Prostate gland (tissue), 2 donors: ENCODE measurements around the gene DTNB. TPM values are rescaled to one million over a fixed set of nuclear protein-coding genes. Genes with fewer than 3 reads are reported as not detected.

Experiments
- DNase-seq: peaks from one replicate; pipeline ENCODE4 v3.0.0-alpha.2; 2019; ENCODE audit warnings: low spot score
- H3K27ac ChIP-seq, 2 donors: fragments of 200-600 bp; sonication (generic); 2 replicates each; pipeline ENCODE4 v1.5.1; 2017 to 2019
- H3K27me3 ChIP-seq: fragments of 200-600 bp; sonication (generic); replicated peaks from 2 replicates; pipeline ENCODE4 v1.5.1; 2019; ENCODE audit not compliant: insufficient read depth
- H3K36me3 ChIP-seq, 2 donors: fragments of 200-600 bp; sonication (generic); 1 replicate in 1 of 2; 2 replicates in 1 of 2; pipeline versions ENCODE4 v1.5.1 to v1.8.1; 2017 to 2019
- H3K4me1 ChIP-seq: fragments of 200-600 bp; sonication (generic); replicated peaks from 2 replicates; pipeline ENCODE4 v1.5.1; 2019
- H3K4me3 ChIP-seq, 2 donors: fragments of 200-600 bp; sonication (generic); 2 replicates each; pipeline ENCODE4 v1.5.1; 2017 to 2019
- H3K9me3 ChIP-seq: fragments of 200-600 bp; sonication (generic); 2 replicates; pipeline ENCODE4 v1.5.1; 2017
- POLR2A ChIP-seq: fragments of 450-650 bp; IDR thresholded peaks from one replicate; pipeline ENCODE4 v1.6.1; 2016; ENCODE audit warnings: antibody characterized with exemption, mild to moderate bottlenecking
- POLR2AphosphoS5 ChIP-seq: sonication (generic); formaldehyde crosslinking; IDR thresholded peaks from one replicate; pipeline ENCODE4 v1.6.1; 2017; ENCODE audit warnings: antibody characterized with exemption
- WGBS: methylation state at CpG from one replicate; pipeline ENCODE4 v1.1.5; 2018; 5-methylcytosine and 5-hydroxymethylcytosine counted together
- intact Hi-C: fragments of 100-400 bp; cut with DNase I; formaldehyde crosslinking; loops from one replicate; pipeline ENCODE4 v1.14.2; 2022
- total RNA-seq, 2 donors: library from RNA; depleted of rRNA; stranded (reverse); fragments of >200 nt; gene quantifications; one replicate each; pipeline ENCODE4 v1.1.0, GENCODE V29; 2016
- TF ChIP-seq, protein P1 (sequence below), 4 experiments: fragments of 200-600 bp in 2 of 4; fragments of 450-650 bp in 2 of 4; sonication (generic) in 2 of 4; IDR thresholded peaks; 1 replicate in 3 of 4; 2 replicates in 1 of 4; pipeline ENCODE4 v1.5.1; 2016 to 2019; ENCODE audit warnings: antibody characterized with exemption in 4 of 4, mild to moderate bottlenecking in 2 of 4, moderate library complexity in 2 of 4

DTNB gene
- total RNA-seq, 2 donors from 2014 or later, result 47.0 to 61.9 TPM

DNA sequence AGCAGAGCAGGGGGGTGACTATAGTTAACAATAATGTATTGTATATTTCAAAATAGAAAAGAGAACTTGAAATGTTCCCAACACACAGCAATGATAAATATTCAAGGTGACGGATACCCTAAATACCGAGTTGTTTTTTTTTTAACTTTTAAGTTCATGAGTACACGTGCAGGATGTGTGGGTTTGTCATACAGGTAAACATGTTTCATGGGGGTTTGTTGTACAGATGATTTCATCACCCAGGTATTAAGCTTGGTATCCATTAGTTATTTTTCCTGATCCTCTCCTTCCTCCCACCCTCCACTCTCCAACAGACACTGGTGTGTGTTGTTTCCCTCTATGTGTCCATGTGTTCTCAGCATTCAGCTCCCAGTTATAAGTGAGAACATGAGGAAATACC is 167.2 kb downstream of the DTNB start:
- intact Hi-C loops, result no loop called here
- Histone ChIP-seq H3K36me3 (no peaks in the 10 kb centered on the region), H3K4me1 (no peaks in the 10 kb centered on the region), H3K27ac (no peak overlapping the region), H3K9me3 (no peaks in the 10 kb centered on the region), H3K27me3 (no peaks in the 10 kb centered on the region), H3K4me3 (no peak overlapping the region)
- TF ChIP-seq, protein P1, sequence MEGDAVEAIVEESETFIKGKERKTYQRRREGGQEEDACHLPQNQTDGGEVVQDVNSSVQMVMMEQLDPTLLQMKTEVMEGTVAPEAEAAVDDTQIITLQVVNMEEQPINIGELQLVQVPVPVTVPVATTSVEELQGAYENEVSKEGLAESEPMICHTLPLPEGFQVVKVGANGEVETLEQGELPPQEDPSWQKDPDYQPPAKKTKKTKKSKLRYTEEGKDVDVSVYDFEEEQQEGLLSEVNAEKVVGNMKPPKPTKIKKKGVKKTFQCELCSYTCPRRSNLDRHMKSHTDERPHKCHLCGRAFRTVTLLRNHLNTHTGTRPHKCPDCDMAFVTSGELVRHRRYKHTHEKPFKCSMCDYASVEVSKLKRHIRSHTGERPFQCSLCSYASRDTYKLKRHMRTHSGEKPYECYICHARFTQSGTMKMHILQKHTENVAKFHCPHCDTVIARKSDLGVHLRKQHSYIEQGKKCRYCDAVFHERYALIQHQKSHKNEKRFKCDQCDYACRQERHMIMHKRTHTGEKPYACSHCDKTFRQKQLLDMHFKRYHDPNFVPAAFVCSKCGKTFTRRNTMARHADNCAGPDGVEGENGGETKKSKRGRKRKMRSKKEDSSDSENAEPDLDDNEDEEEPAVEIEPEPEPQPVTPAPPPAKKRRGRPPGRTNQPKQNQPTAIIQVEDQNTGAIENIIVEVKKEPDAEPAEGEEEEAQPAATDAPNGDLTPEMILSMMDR (IDR thresholded peaks at IDR 0.05), result no peak
- TF ChIP-seq POLR2A (no peak), POLR2AphosphoS5 (no peak)
- WGBS, result 85% methylated on average over 3 of the region's 3 CpGs
- DNase-seq, result no peak

DNA sequence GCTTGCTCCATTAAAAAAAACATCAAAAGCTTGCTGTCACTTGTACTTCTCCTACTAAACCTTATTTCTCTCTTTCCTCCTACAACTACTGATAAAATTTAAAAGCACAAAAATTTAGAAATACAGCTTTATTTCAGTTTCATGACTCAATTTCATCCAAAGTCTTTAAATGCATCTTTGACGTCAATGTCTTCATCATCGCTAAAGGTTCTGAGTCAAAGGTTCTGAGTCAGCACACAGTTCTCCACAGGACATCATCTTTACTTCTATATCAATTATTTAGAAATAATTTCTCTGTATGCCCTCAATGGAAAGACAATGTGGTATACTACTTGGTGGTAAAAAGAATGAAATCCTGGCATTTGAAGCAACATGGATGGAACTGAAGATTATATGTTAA is 167.8 kb downstream of the DTNB start:
- Histone ChIP-seq H3K9me3 (no peaks in the 10 kb centered on the region), H3K4me3 (no peak overlapping the region), H3K27me3 (no peaks in the 10 kb centered on the region), H3K36me3 (no peaks in the 10 kb centered on the region), H3K27ac (no peak overlapping the region), H3K4me1 (no peaks in the 10 kb centered on the region)
- intact Hi-C loops, result no loop called here
- DNase-seq, result no peak
- TF ChIP-seq POLR2A, result no peak
- 98% methylated on average over 2 of the region's 2 CpGs for WGBS

DNA sequence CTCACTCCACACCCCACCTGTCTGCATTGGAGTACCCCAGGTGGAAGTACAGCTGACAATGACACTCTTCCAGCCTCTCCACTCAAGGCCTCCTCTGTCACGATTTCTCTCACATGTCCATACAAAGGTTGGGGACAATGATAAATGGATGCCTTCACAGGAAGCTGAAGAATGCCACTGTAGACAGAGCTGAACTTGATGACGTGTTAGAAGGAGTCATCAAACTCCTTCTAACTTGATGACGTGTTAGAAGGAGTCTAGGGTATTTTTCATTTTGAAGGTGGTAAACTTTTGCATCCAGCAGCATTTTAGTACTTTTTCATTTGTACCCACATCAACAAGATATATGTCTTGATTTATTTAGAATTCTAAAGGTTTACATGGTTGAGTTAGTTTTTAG is 168.2 kb downstream of the DTNB start:
- Histone ChIP-seq H3K4me3 (no peak overlapping the region), H3K27ac (no peak overlapping the region), H3K36me3 (no peaks in the 10 kb centered on the region), H3K4me1 (no peaks in the 10 kb centered on the region), H3K27me3 (no peaks in the 10 kb centered on the region), H3K9me3 (no peaks in the 10 kb centered on the region)
- TF ChIP-seq POLR2AphosphoS5 (no peak), POLR2A (no peak)
- TF ChIP-seq, protein P1 (IDR thresholded peaks at IDR 0.05), result no peak
- intact Hi-C loops, result no loop called here
- 92% methylated on average over 3 of the region's 3 CpGs for WGBS
- DNase-seq, result no peak

DNA sequence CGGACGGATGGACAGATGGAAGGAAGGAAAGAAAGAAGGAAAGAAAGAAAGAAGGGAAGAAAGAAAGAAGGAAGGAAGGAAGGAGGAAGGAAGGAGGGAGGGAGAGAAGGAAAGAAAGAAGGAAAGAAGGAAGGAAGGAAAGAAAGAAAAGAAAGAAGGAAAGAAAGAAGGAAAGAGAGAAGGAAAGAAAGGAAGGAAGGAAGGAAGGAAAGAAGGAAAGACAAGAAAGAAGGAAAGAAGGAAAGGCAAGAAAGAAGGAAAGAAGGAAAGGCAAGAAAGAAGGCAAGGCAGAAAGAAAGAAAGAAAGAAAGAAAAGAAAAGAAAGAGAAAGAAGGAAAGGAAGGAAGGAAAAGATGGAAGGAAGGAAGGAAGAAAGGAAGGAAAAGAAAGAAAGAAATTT is 169.1 kb downstream of the DTNB start:
- no peak for DNase-seq
- intact Hi-C loops, result no loop called here
- Histone ChIP-seq H3K27ac (no peak overlapping the region), H3K27me3 (no peaks in the 10 kb centered on the region), H3K4me3 (no peak overlapping the region), H3K4me1 (no peaks in the 10 kb centered on the region), H3K9me3 (no peaks in the 10 kb centered on the region), H3K36me3 (no peaks in the 10 kb centered on the region)
- TF ChIP-seq POLR2A, result no peak
- TF ChIP-seq, protein P1 (IDR thresholded peaks at IDR 0.05), result no peak
- TF ChIP-seq POLR2AphosphoS5, result no peak
- WGBS, result 95% methylated on average over 2 of the region's 2 CpGs

DNA sequence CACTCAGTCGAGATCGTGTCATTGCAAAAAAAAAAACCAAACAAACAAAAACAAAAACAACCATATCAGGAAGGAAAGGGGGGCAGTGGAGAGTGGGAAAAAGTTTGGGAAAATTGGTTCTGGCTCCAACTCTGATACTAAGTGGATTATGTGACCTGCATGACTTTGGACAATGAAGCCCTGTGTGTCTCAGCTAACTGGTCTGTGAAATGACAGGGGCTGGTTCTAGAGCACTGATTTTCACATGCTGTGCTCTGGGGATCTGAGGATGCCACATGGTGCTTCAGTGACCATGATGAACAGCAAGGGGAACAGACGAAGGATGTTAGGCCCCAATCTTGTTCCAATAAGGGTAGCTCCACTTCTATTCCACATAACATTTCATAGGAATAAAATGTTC is 174.2 kb downstream of the DTNB start:
- intact Hi-C loops, result no loop called here
- H3K4me1 ChIP-seq, result no peaks in the 10 kb centered on the region
- no peaks in the 10 kb centered on the region for H3K9me3 ChIP-seq
- DNase-seq, result no peak
- TF ChIP-seq, protein P1 (IDR thresholded peaks at IDR 0.05), result no peak
- TF ChIP-seq POLR2A (no peak), POLR2AphosphoS5 (no peak)
- H3K27ac ChIP-seq, result no peak overlapping the region
- no peaks in the 10 kb centered on the region for H3K36me3 ChIP-seq
- WGBS, result 82% methylated on average over 3 of the region's 3 CpGs
- no peaks in the 10 kb centered on the region for H3K27me3 ChIP-seq
- no peak overlapping the region for H3K4me3 ChIP-seq
